NCI-H82 (cell line): ENCODE measurements around the gene LHFPL2.
"Not testable (repeated sequence)": the region's sequence is repeated elsewhere in the genome, so short reads cannot be mapped to it uniquely, and the experiment has no call there.

Experiments
- DNase-seq: peaks from one replicate; lab custom pipeline; 2025; lab: John Stamatoyannopoulos, UW

Gene LHFPL2

GRCh38 chr5:78640662-78641474 lies 7.7 kb downstream of the LHFPL2 start:
- peak; percentile 22 for DNase-seq

GRCh38 chr5:78639791-78640190 lies 8.8 kb downstream of the LHFPL2 start:
- DNase-seq = no peak

DNA sequence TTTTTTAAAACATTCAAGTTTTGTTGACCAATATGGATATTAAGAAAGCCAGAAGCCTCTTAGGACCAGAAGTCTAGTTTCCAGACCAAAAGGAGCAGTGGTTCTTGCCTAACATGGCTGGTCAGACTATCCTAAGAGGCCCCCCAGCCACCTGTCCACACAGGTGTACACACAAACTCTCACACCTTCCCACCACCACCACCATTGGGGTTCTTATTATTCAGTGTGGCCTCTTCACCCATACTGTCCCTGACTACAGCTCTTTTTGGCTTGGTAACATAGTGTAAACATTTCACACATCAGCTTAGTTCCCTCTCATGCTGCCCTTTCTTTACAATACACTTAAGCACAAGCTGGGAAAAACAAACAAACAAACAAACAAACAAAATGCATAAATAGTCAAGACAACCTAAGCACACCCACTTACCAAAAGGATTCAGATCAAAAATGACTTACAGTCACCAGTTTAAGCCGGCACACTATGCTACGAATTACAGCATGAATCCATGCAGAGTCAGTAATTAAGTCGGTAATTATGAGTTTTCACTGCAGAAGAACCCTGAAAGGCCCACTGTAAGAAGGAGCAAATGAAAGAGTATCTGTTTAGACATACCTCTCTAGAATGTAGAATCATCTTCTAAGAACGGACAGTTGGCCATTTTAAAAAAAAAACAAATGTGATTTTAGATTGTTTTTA lies 9.5 kb downstream of the LHFPL2 start:
- no peak for DNase-seq

DNA sequence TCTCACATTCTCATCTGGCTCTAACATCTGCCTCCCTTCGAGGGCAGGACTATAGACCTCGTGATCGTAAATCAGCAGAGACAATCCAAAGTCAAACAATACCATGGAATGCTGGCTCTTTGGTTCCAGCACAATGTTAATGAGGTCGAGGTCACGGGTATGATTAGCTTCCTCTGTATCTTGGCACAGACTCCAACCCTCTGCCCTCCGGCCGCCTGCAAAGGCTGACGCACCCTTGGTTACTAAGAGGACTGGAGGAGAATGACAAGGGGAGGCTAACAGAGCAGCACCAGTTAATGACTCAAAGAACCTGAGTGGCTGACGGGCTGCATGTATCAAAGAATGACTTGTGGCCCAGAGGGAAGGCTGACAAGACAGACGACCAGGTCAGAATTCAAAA lies 10.1 kb downstream of the LHFPL2 start:
- DNase-seq = no peak

DNA sequence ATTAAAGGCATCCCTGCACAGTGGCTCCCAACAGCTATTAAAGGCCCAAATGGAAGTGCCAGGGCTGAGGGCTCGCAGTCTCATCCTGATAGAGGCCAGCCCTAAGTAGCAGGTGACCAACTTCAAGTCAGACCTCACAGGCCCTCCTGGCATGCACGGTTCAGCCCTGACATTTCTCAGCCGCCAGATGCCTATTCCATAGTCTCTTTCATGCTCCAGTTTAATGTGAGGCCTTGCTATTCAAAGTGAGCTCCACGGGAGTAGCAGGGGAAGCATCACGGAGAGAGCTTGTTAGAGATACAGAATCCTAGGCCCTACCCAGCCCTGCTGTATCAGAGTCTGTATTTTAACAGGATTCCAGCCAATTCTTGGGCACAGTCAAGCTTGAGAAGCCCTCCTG lies 11.1 kb downstream of the LHFPL2 start:
- no peak for DNase-seq

- no peak for DNase-seq
Observed at GRCh38 chr5:78636682-78637081, 11.9 kb downstream of the LHFPL2 start.

- no peak for DNase-seq
Observed at GRCh38 chr5:78634634-78635033, 13.9 kb downstream of the LHFPL2 start.

DNA sequence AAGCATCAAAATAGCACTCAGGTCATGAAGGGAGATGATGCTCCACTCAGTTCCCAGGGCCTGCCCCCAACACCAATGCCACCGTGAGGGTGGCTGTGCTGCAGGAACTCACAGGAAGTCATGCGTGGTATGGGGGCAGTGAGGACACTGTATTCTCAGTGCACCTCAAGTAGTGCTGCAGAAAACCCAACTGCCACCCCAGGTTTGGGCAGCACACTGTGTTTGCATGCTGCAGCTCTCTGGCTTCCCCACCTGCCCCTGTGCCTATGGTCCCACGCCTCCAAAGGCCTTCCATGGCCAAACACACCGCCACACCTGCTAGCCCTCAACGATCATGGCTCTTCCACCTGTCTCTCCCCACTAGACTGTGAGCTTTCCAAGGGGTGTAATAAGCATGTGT lies 14.3 kb downstream of the LHFPL2 start:
- no peak for DNase-seq

GRCh38 chr5:78633700-78634099 lies 14.9 kb downstream of the LHFPL2 start:
- DNase-seq = no peak

- no peak for DNase-seq
Observed at GRCh38 chr5:78632467-78632866, 16.1 kb downstream of the LHFPL2 start.

DNA sequence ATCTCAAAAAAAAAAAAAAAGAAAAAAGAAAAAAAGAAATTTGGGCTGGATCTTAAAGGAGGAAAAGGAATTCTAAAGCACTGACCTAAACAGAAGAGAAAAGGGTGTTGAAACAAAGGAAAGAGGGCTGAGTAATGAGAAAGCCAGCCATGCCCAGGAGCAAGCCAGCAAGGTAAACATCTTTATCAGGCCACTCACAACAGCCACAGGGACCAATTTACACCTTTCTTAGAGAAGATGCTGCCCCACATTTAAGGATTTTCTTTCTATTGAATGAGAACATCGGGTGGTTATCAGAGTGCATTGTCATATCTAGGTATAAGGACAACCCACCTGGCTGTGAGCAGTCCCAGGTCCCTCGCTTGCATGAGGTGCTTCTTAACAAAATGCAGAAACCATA lies 16.6 kb downstream of the LHFPL2 start:
- no peak for DNase-seq

GRCh38 chr5:78630047-78630446 lies 18.5 kb downstream of the LHFPL2 start:
- DNase-seq = no peak

DNA sequence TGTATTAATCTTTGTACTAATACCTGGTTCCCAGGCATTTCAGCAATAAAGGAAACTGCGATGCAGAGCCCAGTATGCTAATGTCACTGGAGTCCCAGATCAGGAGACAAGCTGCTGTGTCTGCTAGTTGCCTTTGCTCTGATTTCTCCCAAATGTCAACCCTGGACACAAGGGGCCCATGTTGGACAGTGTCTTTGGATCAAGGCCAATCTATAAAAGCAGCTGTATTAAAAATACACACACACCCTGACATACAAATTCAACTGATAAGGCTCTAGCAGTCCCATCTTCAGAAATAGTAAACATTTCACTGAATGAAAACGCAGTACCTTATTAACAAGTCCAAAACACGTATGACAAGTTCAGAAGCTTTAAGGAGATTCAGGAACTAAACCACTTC lies 18.9 kb downstream of the LHFPL2 start:
- no peak for DNase-seq

DNA sequence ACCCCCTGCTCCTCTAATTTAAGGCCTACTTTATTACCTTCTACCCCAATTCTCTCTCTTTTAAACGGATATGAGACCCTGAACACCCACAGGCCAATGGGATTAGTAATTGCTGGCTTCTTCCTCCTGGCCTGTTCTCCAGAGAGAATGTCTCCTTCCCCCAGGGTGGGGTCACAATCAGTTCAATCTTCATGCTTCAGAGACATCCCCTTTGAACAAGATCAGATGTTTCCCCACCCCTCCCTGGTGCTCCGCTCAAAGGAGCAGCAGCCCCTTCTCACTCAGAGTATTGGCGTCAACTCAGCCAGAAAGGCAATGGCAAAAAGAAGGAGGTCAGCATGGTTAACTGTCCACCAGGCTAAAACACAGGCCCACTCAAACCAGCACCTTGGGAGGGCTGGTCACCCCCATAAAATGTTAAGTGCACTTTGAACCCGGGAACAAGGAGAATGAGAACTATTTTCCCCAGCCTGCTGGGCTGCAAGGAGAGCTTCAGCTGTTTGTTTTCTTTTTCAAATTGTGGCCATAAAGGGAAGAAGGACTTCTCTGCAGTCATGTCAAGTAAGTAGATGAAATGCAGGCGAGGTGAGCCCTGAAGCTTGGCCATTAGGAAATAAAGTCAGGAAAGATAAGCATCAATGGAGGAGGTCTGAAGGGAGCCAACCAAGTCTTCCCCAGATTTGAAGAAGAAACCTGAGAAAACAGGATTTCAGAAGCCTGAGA lies 20.1 kb downstream of the LHFPL2 start:
- no peak for DNase-seq

DNA sequence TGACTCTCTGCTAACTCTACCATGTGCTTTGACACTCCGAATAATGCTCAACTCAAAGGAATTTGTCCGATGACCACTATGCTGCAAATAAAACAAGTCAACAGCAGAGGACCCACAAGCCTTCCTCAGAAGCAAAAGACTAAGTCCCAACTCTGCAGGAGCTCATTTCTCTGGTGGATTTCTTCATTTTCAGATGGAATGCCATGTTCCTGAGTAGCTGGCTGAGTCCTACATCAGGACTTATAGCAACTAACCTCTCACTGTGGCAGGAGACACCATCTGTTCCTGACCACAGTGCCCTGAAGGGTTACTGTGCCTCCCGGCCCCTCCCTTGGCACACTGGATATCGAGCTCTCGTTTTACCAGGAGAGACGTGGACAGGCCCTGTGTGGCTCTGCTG lies 20.8 kb downstream of the LHFPL2 start:
- DNase-seq = no peak

DNA sequence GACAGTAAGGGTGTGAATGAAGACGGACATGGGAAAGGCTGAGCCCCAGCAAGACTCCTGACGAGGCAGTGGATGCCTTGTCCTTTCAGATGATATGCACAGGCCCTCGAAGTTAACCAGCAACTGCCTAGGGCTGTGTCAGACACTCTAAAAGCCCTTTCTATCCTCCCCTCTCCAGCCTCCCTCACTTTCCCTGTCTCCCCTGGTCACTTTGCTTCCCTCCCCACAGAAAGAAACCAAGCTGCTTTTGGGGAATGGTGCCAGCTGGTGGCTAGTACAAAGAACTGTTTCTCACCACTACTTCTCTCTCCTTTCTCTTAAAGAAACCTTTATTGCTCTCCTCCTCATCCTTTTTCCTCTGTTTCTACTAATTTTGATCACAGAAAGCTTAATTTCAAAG lies 21.4 kb downstream of the LHFPL2 start:
- DNase-seq = peak; percentile 7

GRCh38 chr5:78626009-78626571 lies 22.5 kb downstream of the LHFPL2 start:
- no peak for DNase-seq

GRCh38 chr5:78624992-78625391 lies 23.6 kb downstream of the LHFPL2 start:
- DNase-seq = no peak

DNA sequence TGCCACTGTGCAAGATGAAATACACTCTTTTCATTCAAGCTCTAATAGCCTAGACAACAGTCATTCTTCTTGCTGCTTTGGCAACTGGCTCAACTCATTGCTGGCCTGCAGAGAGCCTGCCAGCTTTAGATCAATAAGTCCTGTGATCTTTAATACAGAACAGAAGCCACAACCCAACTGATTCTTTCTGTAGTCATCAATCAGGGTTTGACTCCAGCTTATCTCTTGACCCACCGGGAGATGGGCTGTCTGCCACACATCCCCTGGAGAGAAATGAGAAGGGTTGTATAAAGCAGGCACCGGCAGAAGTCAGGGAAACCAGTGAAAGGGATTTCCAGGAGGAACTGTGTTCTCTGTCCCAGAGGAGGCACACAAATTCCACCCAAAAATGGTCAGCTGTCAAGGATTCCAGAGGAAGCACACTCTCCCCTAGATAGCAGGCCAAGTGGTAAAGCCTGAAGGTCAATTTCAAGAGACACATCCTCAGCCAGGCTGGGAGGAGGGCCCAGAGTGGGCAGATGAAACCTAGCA lies 24.5 kb downstream of the LHFPL2 start:
- DNase-seq = no peak

DNA sequence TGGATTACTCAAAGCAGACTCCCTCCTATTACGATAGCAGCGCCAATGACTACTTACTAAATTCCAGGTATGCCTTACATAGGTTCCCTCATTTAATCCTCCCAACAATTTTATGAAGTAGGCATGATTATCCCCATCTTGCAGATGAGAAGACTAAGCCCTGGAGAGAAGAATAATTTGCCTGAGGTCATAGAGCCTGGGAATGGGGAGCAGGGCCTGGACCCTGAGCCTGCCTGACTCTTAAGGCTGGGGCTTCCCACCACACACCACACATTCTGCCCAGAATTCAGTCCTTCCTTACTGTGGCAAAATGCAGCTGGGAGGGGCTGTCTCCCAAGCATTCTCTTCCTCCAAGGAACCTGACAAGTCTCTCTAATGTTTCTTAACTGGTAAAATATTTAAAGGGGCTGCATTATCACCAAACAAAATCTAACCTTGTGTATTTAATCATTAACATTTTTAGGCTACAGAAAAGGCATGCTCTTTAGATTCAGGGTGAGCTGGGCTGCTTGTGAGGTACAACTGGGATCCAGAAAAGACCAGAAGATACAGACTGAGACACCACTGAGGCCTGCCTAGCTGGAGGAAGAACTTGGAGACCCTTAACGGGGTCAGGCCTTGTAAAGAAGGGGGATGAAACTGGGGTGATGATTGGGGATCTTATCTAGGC lies 26.1 kb downstream of the LHFPL2 start:
- no peak for DNase-seq

GRCh38 chr5:78621291-78621738 lies 27.3 kb downstream of the LHFPL2 start:
- no peak for DNase-seq

GRCh38 chr5:78620119-78620518 lies 28.5 kb downstream of the LHFPL2 start:
- not testable (repeated sequence) for DNase-seq
